ENCODE measurements around the gene KRTAP7-1.

GRCh38 chr21:30818837-30819610 is 10.5 kb downstream of the KRTAP7-1 start:
- no peak for TF ChIP-seq TCF7L2 (IDR thresholded peaks at IDR 0.05; ENCODE audit: low read depth, low read length)
- TF ChIP-seq POLR2AphosphoS5 (IDR thresholded peaks at IDR 0.05; ENCODE audit: control insufficient read depth, insufficient read depth, low read depth, low read length) = no peak
- no peak for TF ChIP-seq CTCF (IDR thresholded peaks at IDR 0.05 in 2 of 3, conservative IDR thresholded peaks at IDR 0.05 in 1 of 3; ENCODE audit: insufficient read depth in 2 of 3, low read depth in 1 of 3, low read length in 3 of 3)
- TF ChIP-seq, protein P1, sequence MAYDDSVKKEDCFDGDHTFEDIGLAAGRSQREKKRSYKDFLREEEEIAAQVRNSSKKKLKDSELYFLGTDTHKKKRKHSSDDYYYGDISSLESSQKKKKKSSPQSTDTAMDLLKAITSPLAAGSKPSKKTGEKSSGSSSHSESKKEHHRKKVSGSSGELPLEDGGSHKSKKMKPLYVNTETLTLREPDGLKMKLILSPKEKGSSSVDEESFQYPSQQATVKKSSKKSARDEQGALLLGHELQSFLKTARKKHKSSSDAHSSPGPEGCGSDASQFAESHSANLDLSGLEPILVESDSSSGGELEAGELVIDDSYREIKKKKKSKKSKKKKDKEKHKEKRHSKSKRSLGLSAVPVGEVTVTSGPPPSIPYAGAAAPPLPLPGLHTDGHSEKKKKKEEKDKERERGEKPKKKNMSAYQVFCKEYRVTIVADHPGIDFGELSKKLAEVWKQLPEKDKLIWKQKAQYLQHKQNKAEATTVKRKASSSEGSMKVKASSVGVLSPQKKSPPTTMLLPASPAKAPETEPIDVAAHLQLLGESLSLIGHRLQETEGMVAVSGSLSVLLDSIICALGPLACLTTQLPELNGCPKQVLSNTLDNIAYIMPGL (CRISPR knock-in tag; IDR thresholded peaks at IDR 0.05) = no peak
- TF ChIP-seq CHD2 (IDR thresholded peaks at IDR 0.05; ENCODE audit: low read depth, low read length) = no peak
- no peak for TF ChIP-seq TARDBP (IDR thresholded peaks at IDR 0.05)

Measured in K562 (cell line).